Measurements from ENCODE around the gene SAMD7. TPM values are rescaled to one million over a fixed set of nuclear protein-coding genes. Genes with fewer than 3 reads are reported as not detected.
A peak's percentile ranks its signal among the peaks of the same experiment; 100 is the strongest.

The SAMD7 gene
- total RNA-seq (not detected), polyA plus RNA-seq (not detected)
- long read RNA-seq, donor 1: 0 reads
- long read RNA-seq, donor 2: 0 reads
- long read RNA-seq, donor 3: 0 reads
- long read RNA-seq, donor 4: 0 reads
- long read RNA-seq, donor 5: 0 reads
- long read RNA-seq, donor 6: 0 reads
- long read RNA-seq, donor 7: 0 reads
- long read RNA-seq, donor 8: 0 reads
- long read RNA-seq, donor 9: 0 reads
- long read RNA-seq, donor 10: 0 reads

GRCh38 chr3:169911272-169911671 lies at the start of gene SAMD7:
Gene SAMD7, plus strand, starts transcription at chr3:169911572. Its CDS starts 7,927 bp downstream, at chr3:169919499.
- H3K27me3 ChIP-seq (ENCODE audit: control insufficient read depth in 2 of 2, insufficient read depth in 1 of 2, low read length in 1 of 2): no peaks in the 10 kb centered on the region
- H3K9me3 ChIP-seq (ENCODE audit: control insufficient read depth in 2 of 2, insufficient read depth in 1 of 2, low read length in 1 of 2): no peaks in the 10 kb centered on the region
- 99% methylated on average over 1 of the region's 1 CpG for WGBS
- H3K4me1 ChIP-seq (ENCODE audit: control insufficient read depth in 2 of 2, insufficient read depth in 2 of 2, low read length in 2 of 2): no peaks in the 10 kb centered on the region
- DNase-seq (ENCODE audit: low read depth in 6 of 9, low spot score in 9 of 9): no peak
- no peak within 1 kb of the TSS for H3K4me3 ChIP-seq (ENCODE audit: low read length in 2 of 2)
- H3K27ac ChIP-seq (ENCODE audit: low read depth in 1 of 2, low read length in 1 of 2): no peak within 1 kb of the TSS
- H3K36me3 ChIP-seq (ENCODE audit: control insufficient read depth in 2 of 2, insufficient read depth in 2 of 2, low read length in 1 of 2): no peaks in the 10 kb centered on the region

GRCh38 chr3:169861871-169862270 lies 49.5 kb upstream of the SAMD7 start:
- Histone ChIP-seq H3K4me1 (ENCODE audit: control insufficient read depth in 2 of 2, insufficient read depth in 2 of 2, low read length in 2 of 2) (peaks cover 0 to 12% of the 10 kb centered on the region in 2 donors), H3K27me3 (ENCODE audit: control insufficient read depth in 2 of 2, insufficient read depth in 1 of 2, low read length in 1 of 2) (peaks cover 2 to 6% of the 10 kb centered on the region in 2 donors), H3K4me3 (ENCODE audit: low read length in 2 of 2) (no peak overlapping the region), H3K9me3 (ENCODE audit: control insufficient read depth in 2 of 2, insufficient read depth in 1 of 2, low read length in 1 of 2) (no peaks in the 10 kb centered on the region), H3K36me3 (ENCODE audit: control insufficient read depth in 2 of 2, insufficient read depth in 2 of 2, low read length in 1 of 2) (no peaks in the 10 kb centered on the region), H3K27ac (ENCODE audit: low read depth in 1 of 2, low read length in 1 of 2) (no peak overlapping the region)
- 98% methylated on average over 5 of the region's 5 CpGs for WGBS
- no peak for DNase-seq (ENCODE audit: low read depth in 6 of 9, low spot score in 9 of 9)

DNA sequence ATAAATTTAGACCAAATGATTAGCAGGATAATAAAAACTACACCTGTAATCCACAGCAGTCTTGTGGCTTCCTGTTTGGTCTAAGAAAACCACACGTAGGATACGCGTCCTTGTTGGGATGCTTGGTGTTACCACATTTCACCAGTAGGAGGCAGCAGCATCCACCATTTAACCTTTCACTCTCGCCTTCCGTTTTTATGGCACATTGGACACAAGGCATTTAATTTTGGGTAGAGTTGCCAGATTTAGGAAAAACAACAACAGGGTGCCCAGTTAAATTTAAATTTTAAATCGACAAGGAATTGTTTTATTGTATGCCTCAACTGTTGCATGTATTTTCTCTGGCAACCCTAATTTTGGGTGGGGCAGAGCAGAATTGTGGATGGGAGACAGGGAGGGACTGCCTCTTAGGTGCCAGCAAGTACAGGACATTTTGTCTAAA lies 47.9 kb upstream of the SAMD7 start:
- WGBS: 1% methylated on average over 6 of the region's 6 CpGs
- peak; percentile 54 to 90 (median 79) for DNase-seq (ENCODE audit: low read depth in 6 of 9, low spot score in 9 of 9)

GRCh38 chr3:169864270-169864669 lies 47.1 kb upstream of the SAMD7 start:
- H3K36me3 ChIP-seq (ENCODE audit: control insufficient read depth in 2 of 2, insufficient read depth in 2 of 2, low read length in 1 of 2): no peaks in the 10 kb centered on the region
- no peak for DNase-seq (ENCODE audit: low read depth in 6 of 9, low spot score in 9 of 9)
- WGBS: 94% methylated on average over 2 of the region's 2 CpGs
- H3K27ac ChIP-seq (ENCODE audit: low read depth in 1 of 2, low read length in 1 of 2): no peak overlapping the region
- H3K27me3 ChIP-seq (ENCODE audit: control insufficient read depth in 2 of 2, insufficient read depth in 1 of 2, low read length in 1 of 2): peaks cover 2 to 6% of the 10 kb centered on the region in 2 donors
- no peak overlapping the region for H3K4me3 ChIP-seq (ENCODE audit: low read length in 2 of 2)
- H3K9me3 ChIP-seq (ENCODE audit: control insufficient read depth in 2 of 2, insufficient read depth in 1 of 2, low read length in 1 of 2): no peaks in the 10 kb centered on the region
- peaks cover 0 to 12% of the 10 kb centered on the region in 2 donors for H3K4me1 ChIP-seq (ENCODE audit: control insufficient read depth in 2 of 2, insufficient read depth in 2 of 2, low read length in 2 of 2)

More for the DNA sequence above, 47.9 kb upstream of the SAMD7 start:
- Histone ChIP-seq H3K4me1 (ENCODE audit: control insufficient read depth in 2 of 2, insufficient read depth in 2 of 2, low read length in 2 of 2) (peaks cover 0 to 12% of the 10 kb centered on the region in 2 donors), H3K4me3 (ENCODE audit: low read length in 2 of 2) (no peak overlapping the region), H3K27ac (ENCODE audit: low read depth in 1 of 2, low read length in 1 of 2) (no peak overlapping the region), H3K36me3 (ENCODE audit: control insufficient read depth in 2 of 2, insufficient read depth in 2 of 2, low read length in 1 of 2) (no peaks in the 10 kb centered on the region), H3K27me3 (ENCODE audit: control insufficient read depth in 2 of 2, insufficient read depth in 1 of 2, low read length in 1 of 2) (peaks cover 2 to 6% of the 10 kb centered on the region in 2 donors), H3K9me3 (ENCODE audit: control insufficient read depth in 2 of 2, insufficient read depth in 1 of 2, low read length in 1 of 2) (no peaks in the 10 kb centered on the region)

GRCh38 chr3:169865176-169865767 lies 46.1 kb upstream of the SAMD7 start:
- peak overlapping the region in 1 of 2 donors; percentile 30 for H3K27ac ChIP-seq (ENCODE audit: low read depth in 1 of 2, low read length in 1 of 2)
- WGBS: 38% methylated on average over 12 of the region's 12 CpGs
- peak in 6 of 9 donors; percentile 13 to 68 (median 26) for DNase-seq (ENCODE audit: low read depth in 6 of 9, low spot score in 9 of 9)
- H3K4me3 ChIP-seq (ENCODE audit: low read length in 2 of 2): no peak overlapping the region
- H3K27me3 ChIP-seq (ENCODE audit: control insufficient read depth in 2 of 2, insufficient read depth in 1 of 2, low read length in 1 of 2): peaks cover 2 to 6% of the 10 kb centered on the region in 2 donors
- H3K9me3 ChIP-seq (ENCODE audit: control insufficient read depth in 2 of 2, insufficient read depth in 1 of 2, low read length in 1 of 2): no peaks in the 10 kb centered on the region
- no peaks in the 10 kb centered on the region for H3K36me3 ChIP-seq (ENCODE audit: control insufficient read depth in 2 of 2, insufficient read depth in 2 of 2, low read length in 1 of 2)
- peaks cover 0 to 12% of the 10 kb centered on the region in 2 donors for H3K4me1 ChIP-seq (ENCODE audit: control insufficient read depth in 2 of 2, insufficient read depth in 2 of 2, low read length in 2 of 2)

- 98% methylated on average over 3 of the region's 3 CpGs for WGBS
Measured at GRCh38 chr3:169867584-169868210, 43.7 kb upstream of the SAMD7 start.

DNA sequence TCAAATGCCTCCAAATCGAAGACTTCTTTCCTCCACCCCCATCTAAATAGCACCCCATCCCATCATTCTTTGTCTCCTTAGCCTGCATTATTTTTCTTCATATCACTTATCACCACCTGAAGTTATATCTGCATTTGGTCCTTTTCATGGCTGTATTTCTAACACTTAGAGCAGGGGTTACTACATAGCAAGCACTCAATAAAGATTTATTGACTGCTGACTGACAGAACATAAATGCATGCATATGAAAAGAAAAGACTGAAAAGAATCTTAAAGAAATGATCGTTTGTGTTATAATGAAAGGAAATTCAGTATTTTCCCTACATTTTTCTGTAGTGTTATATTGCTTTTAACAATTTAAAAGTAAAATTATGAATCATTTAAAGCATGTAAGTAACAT lies 43.0 kb upstream of the SAMD7 start:
- Histone ChIP-seq H3K27ac (ENCODE audit: low read depth in 1 of 2, low read length in 1 of 2) (no peak overlapping the region), H3K4me1 (ENCODE audit: control insufficient read depth in 2 of 2, insufficient read depth in 2 of 2, low read length in 2 of 2) (peaks cover 0 to 20% of the 10 kb centered on the region in 2 donors), H3K36me3 (ENCODE audit: control insufficient read depth in 2 of 2, insufficient read depth in 2 of 2, low read length in 1 of 2) (no peaks in the 10 kb centered on the region), H3K9me3 (ENCODE audit: control insufficient read depth in 2 of 2, insufficient read depth in 1 of 2, low read length in 1 of 2) (no peaks in the 10 kb centered on the region), H3K27me3 (ENCODE audit: control insufficient read depth in 2 of 2, insufficient read depth in 1 of 2, low read length in 1 of 2) (no peaks in the 10 kb centered on the region), H3K4me3 (ENCODE audit: low read length in 2 of 2) (no peak overlapping the region)
- DNase-seq (ENCODE audit: low read depth in 6 of 9, low spot score in 9 of 9): no peak
- 97% methylated on average over 2 of the region's 2 CpGs for whole genome bisulfite sequencing

More at GRCh38 chr3:169867584-169868210, 43.7 kb upstream of the SAMD7 start:
- Histone ChIP-seq H3K27me3 (ENCODE audit: control insufficient read depth in 2 of 2, insufficient read depth in 1 of 2, low read length in 1 of 2) (no peaks in the 10 kb centered on the region), H3K9me3 (ENCODE audit: control insufficient read depth in 2 of 2, insufficient read depth in 1 of 2, low read length in 1 of 2) (no peaks in the 10 kb centered on the region), H3K27ac (ENCODE audit: low read depth in 1 of 2, low read length in 1 of 2) (no peak overlapping the region), H3K36me3 (ENCODE audit: control insufficient read depth in 2 of 2, insufficient read depth in 2 of 2, low read length in 1 of 2) (no peaks in the 10 kb centered on the region), H3K4me3 (ENCODE audit: low read length in 2 of 2) (no peak overlapping the region), H3K4me1 (ENCODE audit: control insufficient read depth in 2 of 2, insufficient read depth in 2 of 2, low read length in 2 of 2) (peaks cover 0 to 20% of the 10 kb centered on the region in 2 donors)
- DNase-seq (ENCODE audit: low read depth in 6 of 9, low spot score in 9 of 9): no peak

DNA sequence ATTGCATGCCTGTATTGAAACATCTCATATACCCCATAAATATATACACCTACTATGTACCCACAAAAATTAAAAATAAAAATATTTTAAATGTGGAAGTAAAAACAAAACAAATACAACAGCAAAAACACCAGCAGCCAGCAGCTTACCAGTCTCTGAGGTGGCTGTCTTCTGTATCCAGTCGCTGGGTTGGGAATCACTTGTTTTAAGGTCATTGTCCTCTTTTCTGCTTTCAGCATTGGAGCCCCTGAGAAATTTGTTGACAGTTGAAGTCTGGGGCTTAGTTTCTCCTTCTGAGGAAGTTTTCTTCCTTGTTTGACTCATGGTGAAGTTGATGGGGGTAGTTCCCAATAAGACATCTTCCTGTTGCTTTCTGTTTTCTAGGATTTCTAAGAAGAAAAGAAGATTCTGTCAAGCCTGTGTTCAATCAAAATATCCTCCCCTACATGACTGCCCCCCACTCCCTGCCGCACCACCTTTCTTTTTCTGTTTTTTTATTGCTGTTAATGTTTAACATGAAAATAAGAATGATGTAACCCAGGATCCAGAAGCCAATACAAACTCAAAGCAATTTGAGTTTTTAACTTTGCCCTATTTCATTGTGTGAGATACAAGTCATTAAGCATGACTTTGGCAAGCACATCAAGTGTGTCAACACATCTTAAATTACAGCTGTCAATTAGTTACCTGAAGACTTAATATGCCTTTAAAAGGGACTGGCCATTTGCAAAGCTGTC lies 41.7 kb upstream of the SAMD7 start, which contains the start of gene LRRC31:
LRRC31 (minus strand) TSS at position 452 of the 737 bp plus-strand sequence; CDS start at position 324, 128 bp downstream.
- Histone ChIP-seq H3K4me1 (ENCODE audit: control insufficient read depth in 2 of 2, insufficient read depth in 2 of 2, low read length in 2 of 2) (peaks cover 0 to 20% of the 10 kb centered on the region in 2 donors), H3K27ac (ENCODE audit: low read depth in 1 of 2, low read length in 1 of 2) (no peak within 1 kb of the TSS), H3K4me3 (ENCODE audit: low read length in 2 of 2) (no peak within 1 kb of the TSS), H3K9me3 (ENCODE audit: control insufficient read depth in 2 of 2, insufficient read depth in 1 of 2, low read length in 1 of 2) (no peaks in the 10 kb centered on the region), H3K36me3 (ENCODE audit: control insufficient read depth in 2 of 2, insufficient read depth in 2 of 2, low read length in 1 of 2) (no peaks in the 10 kb centered on the region), H3K27me3 (ENCODE audit: control insufficient read depth in 2 of 2, insufficient read depth in 1 of 2, low read length in 1 of 2) (no peaks in the 10 kb centered on the region)
- 96% methylated on average over 2 of the region's 2 CpGs for WGBS
- DNase-seq (ENCODE audit: low read depth in 6 of 9, low spot score in 9 of 9): no peak

Data from thymus (tissue), 14 donors.